Sciatic nerve (tissue), 2 donors: ENCODE results near the gene EPC1. TPM values are rescaled to one million over a fixed set of nuclear protein-coding genes. Genes with fewer than 3 reads are reported as not detected.
"Not testable (repeated sequence)": the region's sequence is repeated elsewhere in the genome, so short reads cannot be mapped to it uniquely, and the experiment has no call there.

Source experiments
- ATAC-seq: fragments of 200-7000 bp; cut with Tn5 transposase; one replicate; pipeline ENCODE4 v1.9.1; 2020; ENCODE audit warnings: mild to moderate bottlenecking, moderate library complexity
- DNase-seq: peaks from one replicate; pipeline ENCODE4 v3.0.0-alpha.2; 2020; ENCODE audit warnings: low spot score
- intact Hi-C: fragments of 100-400 bp; cut with DNase I; formaldehyde crosslinking; loops from one replicate; pipeline ENCODE4 v1.14.2; 2022
- total RNA-seq: library from RNA; stranded (reverse); fragmentation: NEBNext Ultra II Directional; extraction: Animal tissue kit (Norgen Biotek cat#: 25700); gene quantifications from one replicate; pipeline ENCODE4 v1.2.1, GENCODE V29; 2021
- donor health status: DM: no; HTN: no; CAD: no.
- donor health status: DM: no; HTN: no; CAD: no.

Gene EPC1
- total RNA-seq, 1 donor from 2014 or later = 63.6 TPM

DNA sequence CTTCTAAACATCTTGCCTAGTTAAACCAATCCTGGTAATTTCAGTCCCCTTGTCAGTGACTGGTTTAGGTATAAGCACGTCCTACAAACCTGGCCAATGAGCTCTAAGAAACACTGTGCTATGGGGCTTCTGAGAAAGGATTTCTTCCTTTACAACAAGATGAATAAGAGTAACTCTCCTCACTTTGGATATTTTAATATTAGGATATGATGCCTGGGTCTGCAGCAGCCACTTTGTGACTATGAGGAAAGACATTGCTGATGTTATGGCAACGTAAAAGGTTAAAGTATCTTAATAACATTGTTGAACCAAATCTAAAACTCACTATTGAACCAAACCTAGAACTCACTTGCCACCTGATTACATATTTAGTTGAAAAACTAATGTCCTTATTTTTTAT is 26.5 kb upstream of the EPC1 start:
- intact Hi-C loops = no loop called here
- DNase-seq = no peak

DNA sequence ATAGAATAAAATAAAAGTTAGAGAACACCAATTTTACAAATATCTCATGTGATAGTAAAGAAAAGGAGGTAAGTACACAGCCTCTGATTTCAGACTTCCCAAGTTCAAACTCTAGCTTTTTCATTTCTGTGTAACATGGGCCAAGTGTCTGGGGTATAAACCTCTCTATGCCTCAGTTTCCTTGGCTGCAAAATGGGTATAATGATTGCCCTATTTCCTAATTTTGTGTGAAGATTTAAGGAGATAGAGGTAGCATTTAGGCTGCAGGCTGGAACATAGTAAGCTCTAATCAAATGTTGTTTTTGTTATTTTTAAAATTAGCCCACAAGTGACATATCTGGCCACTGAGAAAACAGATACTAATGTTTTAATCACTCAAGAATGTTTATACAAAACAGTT is 26.1 kb upstream of the EPC1 start:
- DNase-seq = no peak
- intact Hi-C loops = no loop called here
- ATAC-seq = no peak

More for the DNA sequence above, 26.5 kb upstream of the EPC1 start:
- no peak for ATAC-seq

DNA sequence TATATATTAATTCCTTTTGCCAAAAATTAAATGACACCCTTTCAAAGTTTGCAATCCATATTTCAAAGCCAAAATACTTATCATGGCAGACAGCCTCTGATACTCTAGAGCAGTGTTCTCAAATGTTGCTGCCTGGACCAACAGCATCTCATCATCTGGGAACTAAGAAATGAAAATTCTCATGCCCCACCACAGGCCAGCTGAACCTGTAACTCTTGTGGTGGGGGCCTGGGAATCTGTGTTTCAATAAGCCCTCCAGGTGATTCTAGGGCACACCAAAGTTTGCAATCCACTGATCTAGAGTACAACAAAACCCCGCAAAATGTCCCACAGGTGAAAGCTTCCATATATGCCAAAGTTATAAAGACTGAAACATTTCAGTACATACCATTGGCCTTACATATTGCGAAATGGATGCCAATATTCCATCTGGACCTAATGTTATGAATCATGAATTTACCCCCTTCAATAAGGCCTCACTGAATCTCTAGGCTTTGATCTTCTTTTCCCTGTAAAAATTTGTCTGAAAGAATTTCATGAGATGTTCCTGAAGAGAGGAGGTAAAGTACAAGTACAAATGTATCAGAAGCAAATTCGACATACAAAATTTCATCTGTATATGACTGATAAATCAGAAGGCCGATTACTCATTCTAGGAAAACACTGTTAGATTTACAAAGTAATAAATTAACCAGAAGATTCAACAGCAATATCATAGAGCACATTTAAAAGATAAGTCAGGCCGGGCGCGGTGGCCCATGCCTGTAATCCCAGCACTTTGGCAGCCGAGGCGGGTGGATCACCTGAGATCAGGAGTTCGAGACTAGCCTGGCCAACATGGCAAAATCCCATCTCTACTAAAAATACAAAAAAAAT is 25.3 kb upstream of the EPC1 start:
- intact Hi-C loops = no loop called here
- DNase-seq (no peak), ATAC-seq (no peak)

DNA sequence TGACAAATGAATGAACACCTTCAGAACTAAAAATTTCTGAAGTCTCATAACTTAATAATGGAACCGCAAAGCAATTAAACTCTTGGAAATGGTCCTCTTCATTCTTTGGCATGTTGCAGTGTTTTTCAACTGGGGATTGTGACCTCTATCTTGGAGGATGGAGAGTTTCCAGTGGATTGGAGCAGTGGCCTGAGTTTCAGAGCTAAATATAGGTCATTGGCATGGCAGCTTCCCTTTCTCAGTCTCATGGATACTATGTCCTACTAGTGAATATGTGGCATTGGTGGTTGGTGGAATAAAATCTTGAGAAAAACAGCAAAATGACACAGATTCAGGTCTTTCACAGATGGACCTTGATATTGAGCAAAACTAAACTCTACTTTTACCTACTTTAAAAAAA is 24.1 kb upstream of the EPC1 start:
- intact Hi-C loops = no loop called here
- DNase-seq = no peak
- ATAC-seq = no peak

DNA sequence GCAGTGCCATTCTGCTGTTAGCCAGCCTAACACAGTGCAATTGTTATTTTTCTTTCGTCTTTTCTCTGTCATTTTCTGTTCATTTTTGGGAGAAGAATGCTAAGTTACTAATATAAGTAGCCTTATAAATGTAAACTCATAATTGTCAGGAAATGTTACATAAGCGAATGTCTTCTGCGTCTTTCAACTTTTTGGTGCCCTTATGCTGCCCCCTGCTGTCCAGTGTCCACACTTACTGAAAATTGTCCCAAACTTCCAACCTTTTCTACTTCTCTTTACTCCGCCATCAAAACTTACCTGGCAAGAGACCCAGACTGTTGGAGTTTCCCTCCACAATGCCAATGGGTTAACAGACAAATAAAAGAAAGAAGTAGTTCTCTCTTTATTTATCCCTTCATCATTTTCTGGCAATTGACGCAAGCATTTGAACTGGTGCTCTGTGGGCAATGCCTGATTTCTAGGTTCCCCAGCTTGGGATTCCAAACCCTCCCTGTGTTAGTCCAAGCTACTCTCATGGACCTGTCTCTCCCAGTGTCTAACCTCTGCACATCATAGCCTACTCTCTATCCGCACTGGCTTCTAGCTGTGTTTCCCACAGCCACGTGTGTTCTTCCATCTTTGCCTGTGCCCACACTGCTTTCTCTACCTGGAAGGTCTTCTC is 21.0 kb upstream of the EPC1 start:
- DNase-seq (peak; percentile 87), ATAC-seq (peak; percentile 75)
- intact Hi-C loops = no loop called here

DNA sequence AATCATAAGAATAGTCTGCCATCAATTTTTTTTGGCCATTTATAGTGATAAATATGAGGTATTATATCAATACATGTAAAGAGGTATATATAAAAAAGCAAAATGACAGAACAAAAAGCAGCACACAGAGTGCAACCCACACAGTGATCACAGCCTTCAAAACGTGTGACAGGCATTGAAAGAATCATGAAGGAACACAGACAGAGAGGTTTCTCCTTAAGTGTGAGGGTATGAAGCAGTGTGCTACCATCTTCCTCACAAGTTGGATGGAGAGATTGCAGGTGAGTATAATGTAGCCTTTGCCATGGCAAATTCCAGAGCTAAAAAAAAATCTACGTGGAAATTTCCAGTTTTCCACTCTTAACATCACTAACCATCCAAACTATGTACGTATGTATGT is 19.6 kb upstream of the EPC1 start:
- no peak for DNase-seq
- intact Hi-C loops = no loop called here
- no peak for ATAC-seq

DNA sequence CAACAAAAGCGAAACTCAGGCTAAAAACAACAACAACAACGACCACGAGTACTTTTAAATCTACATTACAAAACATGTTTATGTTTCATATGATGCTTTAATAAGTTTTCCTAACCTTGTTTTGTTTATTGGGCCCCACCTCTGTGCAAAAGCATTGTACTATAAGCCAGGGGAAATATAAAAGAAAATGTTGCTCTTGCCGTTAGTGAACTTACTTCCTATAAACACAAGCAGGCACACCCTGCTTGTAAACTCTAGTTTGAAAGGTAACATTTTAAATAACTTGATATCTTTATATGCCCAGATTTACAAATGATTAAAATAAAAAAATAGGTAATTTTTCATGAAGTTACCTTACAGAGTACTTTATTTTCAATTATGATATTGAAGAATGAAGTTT is 19.2 kb upstream of the EPC1 start:
- DNase-seq (no peak), ATAC-seq (no peak)
- intact Hi-C loops = no loop called here

DNA sequence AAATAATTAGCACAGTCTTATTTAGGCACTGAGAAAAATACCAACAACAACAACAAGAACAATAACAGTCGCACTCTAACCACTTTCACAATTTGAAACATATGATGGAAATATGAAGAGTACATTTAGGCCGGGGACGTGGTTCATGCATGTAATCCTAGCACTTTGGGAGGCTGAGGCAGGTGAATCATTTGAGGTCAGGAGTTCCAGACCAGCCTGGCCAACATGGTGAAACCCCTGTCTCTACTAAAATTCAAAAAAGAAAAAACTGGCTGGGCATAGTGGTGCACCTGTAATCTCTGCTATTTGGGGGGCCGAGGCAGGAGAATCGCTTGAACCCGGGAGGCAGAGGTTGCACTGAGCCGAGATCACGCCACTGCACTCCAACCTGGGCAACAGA is 18.4 kb upstream of the EPC1 start:
- intact Hi-C loops, DNase-seq, ATAC-seq: not testable (repeated sequence)

DNA sequence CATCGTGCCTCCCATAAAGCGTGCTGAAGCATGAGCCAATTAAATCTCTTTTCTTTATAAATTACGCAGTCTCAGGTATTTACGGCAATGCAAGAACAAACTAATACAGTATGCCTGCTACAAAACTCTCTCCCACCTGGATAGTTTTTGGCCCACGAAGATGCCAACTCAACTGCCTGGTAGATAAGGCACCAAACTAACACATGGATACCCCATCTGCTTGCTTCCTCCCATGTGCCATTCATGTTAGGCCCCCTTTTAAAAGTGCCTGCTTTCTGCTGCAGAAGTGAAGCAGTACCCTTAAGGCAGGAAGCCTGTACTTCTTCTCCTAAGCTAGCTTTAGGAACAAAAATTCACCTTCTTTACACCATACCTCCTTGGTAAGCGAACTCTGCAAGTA is 15.6 kb upstream of the EPC1 start:
- intact Hi-C loops = no loop called here
- no peak for ATAC-seq
- no peak for DNase-seq

DNA sequence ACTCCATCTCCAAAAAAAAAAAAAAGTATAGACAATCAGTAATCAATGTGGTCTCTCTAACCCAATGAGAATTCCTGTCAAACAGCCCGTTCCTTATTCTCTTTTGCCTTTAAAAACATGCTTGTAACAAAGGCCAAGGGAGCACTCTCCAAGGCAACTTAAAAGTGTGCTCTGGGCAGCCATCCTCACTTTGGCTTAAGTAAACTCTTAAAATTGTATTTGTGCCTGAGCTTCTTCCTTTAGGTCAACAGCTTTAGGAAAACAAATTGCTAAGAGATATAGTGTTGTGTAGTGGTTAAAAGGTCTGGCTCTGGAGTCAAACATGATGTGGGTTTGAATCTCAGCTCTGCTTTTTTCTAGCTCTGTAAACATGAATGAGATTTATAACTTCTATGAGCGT is 13.9 kb upstream of the EPC1 start:
- DNase-seq (no peak), ATAC-seq (no peak)
- intact Hi-C loops = no loop called here

DNA sequence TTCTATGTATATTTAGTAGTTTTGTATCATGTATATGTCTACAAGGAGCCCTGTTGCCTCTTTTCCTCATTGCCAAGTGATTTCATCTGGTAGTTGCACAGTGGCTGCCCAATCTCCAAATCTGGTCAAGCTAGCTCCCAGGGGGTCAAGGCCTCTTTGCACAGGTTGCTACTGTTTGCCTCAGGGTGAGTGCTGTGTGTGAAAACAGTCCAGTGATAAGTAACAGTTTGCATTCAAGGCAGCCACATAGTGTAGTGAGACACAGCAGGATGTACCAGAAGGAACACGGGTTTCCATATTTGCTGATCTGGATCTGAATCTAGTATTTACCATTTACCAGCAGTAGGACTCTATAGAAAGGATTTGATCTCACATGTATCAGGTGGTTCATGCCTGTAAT is 13.3 kb upstream of the EPC1 start:
- intact Hi-C loops = no loop called here
- ATAC-seq (no peak), DNase-seq (no peak)

DNA sequence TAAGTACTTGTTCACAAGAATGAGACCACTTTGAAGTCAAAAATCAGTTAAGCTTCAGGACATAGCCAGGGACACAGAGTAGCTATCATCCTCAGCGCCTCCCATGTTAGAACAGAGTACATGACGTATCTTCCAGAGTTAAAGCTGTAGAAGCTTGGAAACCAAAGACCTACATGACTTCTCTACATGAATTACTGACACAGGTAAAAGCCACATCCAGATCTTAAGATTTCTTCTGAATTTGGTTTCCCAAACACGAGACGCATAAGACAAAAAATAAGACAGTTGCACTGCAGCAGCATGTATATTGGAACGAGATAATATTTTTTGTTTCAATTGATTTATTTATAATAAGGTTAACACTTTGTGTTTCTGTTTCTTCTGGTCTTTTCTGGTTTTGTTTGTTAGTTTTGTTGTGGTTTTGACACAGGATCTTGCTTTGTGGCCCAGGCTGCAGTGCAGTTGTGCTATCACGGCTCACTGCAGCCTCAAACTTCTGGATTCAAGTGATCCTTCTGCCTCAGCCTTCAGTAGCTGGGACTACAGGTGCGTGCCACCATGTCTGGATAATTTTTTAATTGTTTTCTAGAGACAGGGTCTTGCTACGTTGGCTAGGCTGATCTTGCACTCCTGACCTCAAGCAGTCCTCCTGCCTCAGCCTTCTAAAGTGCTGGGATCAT is 10.2 kb upstream of the EPC1 start:
- DNase-seq (no peak), ATAC-seq (no peak)
- intact Hi-C loops = no loop called here

DNA sequence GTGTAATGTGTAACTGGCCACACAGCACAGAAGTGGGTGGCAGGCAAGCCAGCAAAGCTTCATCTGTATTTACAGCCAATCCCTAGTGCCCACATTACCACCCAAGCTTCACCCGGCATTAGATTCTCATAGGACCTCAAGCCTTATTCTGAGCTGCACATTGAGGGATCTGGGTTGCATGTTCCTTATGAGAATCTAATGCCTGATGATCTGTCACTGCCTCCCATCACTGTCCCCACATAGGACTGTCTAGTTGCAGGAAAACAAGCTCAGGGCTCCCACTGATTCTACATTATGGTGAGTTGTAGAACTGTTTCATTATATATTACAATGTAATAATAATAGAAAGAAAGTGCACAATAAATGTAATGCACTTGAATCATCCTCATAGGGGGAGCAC is 7.7 kb upstream of the EPC1 start:
- intact Hi-C loops, DNase-seq, ATAC-seq: not testable (repeated sequence)

DNA sequence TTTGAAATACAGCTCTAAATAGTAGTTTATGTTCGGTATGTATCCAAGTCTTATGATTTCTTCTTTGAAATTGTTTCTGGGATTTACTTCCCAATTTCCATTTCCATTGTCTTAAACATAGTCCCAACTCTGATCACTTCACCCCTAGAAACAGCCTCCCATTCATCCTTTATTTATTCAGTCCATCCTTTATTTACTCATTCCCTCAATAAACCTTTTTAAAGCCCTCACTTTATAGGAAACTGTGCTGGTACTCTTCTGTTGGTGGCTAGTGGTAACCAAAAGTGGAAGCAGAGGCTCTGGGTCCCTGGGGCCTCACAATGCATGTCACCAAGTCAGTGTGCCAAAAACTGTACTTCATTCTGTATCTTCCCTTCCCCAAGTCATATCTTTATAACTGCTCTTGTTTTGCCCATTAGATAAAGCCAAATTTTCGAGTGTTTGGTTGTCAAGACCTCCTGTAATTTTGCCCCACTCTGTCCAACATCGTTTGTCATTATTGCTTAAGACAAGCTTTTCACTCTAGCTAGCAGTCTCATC is 3.9 kb upstream of the EPC1 start:
- DNase-seq = no peak
- intact Hi-C loops = no loop called here
- no peak for ATAC-seq

DNA sequence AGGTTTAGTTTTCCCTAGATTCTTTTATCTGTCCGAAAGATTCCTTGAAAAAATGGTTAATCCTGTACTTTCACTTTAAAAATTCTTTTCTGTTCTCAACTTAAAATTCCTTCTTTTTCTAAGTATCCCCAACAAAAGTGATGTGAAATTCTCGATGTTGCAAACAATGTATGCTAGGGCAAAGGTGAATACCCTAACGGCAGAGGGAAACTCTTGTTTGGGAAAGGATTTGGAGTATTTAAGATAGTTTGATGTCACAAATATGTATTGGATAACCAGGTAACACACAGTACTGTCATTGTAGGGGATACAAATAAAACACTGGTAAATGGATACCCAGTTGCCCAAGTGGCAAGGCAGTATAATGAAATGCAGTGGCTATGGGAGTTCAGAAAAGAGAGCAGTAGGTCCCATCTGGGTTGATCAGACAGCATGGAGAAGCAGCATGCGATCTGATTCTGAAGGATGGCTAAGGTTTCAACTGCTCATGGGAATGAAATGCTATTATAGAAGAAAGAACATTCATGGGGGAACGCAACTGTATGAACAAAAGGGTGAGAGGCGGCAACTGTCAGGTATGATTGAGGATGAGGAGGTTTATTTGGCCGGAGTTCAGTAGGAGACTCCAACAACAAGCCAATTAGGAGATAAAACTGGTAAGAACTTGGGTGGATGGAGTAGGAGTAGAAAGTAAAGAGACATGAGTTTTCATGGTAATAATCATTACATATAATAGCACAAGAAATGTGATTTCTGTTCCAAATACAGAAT is 3.2 kb upstream of the EPC1 start:
- no peak for DNase-seq

DNA sequence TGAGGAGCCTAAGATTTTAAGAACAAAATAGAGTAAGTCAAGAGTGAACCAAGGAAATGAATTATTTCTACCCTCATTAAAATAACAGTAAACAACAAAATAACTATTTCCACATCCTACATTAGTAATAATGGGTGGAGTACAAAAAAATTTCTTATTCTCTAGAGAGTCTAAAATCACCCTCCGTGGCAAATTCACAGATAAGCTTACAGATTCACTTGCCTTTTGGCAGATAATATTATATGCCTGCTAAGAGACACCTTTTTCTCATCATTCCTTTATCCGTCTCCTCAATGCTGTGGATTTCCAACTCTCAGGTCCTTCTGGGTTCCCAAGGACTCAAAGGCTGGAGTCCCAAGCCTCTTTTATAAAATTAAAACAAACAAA is 2.2 kb upstream of the EPC1 start:
- intact Hi-C loops = no loop called here
- no peak for ATAC-seq

More for the DNA sequence above, 3.2 kb upstream of the EPC1 start:
- intact Hi-C loops = no loop called here
- no peak for ATAC-seq

DNA sequence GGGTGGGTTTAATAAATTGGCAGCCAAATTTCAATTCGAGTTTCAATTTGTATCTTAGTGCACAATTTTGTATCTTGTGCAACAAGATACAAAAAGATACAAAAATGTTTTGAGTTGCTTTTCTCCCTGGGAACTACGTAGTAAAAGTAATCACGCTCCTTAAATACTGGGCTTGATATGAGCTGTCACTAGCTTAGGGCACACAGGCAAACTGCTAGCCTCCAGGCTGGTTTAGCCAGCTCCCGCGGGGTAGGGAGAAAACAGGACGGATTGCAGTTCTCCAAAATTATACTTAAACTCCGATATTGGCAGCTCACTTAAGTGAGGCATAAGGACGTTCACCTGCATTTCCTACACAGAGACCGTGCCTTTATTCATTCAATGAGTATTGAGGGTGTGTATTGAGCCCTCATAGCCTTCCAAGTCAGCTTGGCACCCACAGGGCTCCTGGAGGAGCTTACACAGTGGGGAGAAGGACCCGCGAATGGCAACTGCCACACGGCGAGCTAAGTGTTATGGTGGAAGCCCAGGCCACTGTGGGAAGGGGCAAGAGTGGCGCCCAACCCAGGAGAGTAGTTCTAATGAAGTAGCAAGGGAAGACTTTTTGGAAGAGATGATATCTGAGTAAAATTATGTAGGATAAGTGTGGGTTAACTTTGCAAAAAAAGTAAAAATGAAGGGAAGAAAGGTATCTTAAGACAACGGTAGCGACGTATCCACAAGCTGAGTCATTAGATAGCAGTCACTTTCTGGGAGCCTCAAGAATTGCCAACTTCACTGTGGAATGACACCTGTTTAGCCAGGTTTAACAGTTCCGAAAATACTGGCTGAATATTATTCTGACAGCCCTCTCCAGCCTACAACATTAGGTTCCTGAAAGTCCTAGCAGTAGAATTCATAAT is 1.6 kb upstream of the EPC1 start:
- intact Hi-C loops = no loop called here
- DNase-seq (no peak), ATAC-seq (no peak)

More for the DNA sequence above, 2.2 kb upstream of the EPC1 start:
- no peak for DNase-seq

DNA sequence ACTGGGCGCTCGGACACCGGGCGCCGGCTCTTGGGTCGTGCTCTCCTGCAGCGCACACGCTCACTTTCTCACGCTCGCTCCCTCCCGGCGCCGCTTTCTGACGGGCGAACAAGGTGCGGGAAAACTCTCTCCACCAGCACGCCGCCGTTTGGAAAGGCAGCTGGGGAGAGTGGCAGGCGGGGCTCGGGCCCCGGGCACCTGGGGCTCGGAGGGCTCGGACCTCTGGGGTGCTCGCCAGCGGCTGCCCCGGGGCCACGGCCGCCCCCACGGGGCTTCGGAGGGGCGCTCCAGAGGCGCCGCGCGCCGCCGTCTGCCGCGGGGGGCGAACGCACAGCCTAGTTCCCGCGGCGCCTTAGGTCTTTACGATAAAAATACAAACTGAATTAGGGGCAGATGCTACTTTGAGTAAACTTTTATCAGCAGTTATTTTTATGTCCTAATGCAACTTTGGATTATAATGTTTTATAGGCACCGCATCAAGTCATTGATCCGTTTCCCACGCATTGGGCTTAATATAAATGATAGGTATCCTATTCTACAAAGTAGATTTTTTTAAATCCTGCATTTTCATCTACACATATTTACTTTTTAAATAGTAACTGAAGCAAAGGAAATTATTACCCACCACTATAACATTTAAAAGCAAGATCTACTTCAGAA is 535 bp upstream of the EPC1 start:
- DNase-seq = no peak
- intact Hi-C loops = no loop called here
- ATAC-seq = no peak
